NCI-H748 (cell line): Measurements from ENCODE around the gene SMOC1.

Source experiments
- DNase-seq: peaks from one replicate; lab custom pipeline; 2025; ENCODE audit not compliant: unreplicated experiment; lab: John Stamatoyannopoulos, UW

Gene SMOC1, protein sequence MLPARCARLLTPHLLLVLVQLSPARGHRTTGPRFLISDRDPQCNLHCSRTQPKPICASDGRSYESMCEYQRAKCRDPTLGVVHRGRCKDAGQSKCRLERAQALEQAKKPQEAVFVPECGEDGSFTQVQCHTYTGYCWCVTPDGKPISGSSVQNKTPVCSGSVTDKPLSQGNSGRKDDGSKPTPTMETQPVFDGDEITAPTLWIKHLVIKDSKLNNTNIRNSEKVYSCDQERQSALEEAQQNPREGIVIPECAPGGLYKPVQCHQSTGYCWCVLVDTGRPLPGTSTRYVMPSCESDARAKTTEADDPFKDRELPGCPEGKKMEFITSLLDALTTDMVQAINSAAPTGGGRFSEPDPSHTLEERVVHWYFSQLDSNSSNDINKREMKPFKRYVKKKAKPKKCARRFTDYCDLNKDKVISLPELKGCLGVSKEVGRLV

DNA sequence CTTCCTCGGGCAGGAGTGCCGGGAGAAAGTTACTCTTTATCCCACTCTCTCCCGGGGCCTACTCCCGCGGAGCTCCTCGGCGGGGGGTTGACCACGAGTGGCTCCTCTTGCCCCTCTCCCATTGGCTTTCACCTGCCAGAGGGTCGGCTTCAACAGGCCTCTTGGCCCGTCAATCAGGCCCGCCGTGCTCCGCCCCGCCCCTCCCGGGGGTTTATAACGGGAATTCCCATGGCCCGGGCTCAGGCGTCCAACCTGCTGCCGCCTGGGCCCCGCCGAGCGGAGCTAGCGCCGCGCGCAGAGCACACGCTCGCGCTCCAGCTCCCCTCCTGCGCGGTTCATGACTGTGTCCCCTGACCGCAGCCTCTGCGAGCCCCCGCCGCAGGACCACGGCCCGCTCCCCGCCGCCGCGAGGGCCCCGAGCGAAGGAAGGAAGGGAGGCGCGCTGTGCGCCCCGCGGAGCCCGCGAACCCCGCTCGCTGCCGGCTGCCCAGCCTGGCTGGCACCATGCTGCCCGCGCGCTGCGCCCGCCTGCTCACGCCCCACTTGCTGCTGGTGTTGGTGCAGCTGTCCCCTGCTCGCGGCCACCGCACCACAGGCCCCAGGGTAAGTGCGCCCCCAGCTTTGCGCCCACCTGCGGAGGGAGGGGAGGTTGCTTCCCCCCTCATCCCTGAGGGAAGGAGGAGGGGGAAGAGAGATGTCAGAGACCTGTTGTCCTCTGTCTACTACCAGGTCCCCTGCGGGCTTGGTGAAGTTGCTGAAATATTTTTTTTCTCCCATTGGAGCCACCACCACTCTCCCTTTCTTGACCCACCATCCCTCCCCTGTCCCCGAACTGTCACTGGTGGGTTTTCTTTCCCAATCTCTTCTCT, at the start of gene SMOC1:
TSS of gene SMOC1 (plus strand) at position 242 of the 869 bp plus-strand sequence. CDS start at position 505, 263 bp downstream.
- DNase-seq, result peak; percentile 83

DNA sequence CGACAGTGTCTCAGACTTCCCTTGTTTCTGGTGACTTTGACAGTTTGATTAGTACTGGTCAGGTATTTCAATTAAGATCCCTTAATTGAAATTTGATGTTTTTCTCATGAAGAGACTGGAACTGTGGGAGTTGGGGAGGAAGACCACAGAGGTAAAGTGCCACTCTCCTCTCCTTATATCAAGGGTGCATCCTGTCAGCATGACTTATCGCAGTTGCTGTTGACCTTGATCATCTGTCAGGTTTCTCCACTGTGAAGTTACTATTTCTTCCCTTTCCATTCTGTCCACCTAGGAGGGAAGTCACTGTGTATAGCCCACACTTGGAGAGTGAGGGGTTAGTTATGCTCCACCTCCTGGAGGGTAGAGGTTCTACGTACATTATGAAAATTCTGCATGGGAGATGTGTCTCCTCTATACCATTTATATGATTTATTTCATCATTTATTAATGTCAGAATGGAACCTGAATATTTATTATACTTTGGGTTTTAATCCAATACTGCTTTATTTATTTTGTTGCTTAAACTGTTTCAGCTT, 40.3 kb upstream of the SMOC1 start:
- peak; percentile 13 for DNase-seq

DNA sequence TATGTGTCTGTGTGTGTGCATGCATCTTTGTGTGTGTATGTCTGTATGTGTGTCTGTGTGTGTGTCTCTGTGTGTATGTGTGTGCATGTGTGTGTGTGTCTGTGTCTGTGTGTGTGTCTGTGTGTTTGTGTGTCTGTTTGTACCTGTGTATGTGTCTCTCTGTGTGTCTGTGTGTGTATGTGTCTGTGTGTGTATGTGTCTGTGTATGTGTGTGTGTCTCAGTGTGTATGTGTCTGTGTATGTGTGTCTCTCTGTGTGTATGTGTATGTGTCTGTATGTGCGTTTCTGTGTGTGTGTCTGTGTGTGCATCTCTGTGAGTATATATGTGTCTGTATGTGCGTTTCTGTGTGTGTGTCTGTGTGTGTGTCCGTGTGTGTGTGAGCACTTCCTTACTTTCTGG, 39.6 kb upstream of the SMOC1 start:
- DNase-seq, result no peak

DNA sequence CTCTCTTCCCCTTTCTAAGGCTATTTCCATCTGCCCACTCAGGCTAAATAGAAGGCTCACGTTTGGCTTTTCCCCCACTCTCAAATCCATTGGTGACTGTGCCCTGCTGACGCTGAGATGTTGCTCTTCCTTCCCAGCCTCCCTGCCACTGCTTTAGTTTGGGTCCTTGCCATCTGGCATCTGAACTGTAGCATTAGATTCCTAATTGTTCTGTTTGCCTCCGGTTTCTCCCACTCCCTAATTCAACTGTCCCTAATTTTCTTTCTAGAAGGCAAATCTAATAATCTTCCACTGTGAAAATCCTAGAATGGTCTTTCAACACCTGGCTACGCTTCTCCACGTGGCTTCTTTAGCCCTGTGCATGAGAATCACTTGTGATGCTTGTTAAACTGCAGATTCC, 37.6 kb upstream of the SMOC1 start:
- peak; percentile 33 for DNase-seq

DNA sequence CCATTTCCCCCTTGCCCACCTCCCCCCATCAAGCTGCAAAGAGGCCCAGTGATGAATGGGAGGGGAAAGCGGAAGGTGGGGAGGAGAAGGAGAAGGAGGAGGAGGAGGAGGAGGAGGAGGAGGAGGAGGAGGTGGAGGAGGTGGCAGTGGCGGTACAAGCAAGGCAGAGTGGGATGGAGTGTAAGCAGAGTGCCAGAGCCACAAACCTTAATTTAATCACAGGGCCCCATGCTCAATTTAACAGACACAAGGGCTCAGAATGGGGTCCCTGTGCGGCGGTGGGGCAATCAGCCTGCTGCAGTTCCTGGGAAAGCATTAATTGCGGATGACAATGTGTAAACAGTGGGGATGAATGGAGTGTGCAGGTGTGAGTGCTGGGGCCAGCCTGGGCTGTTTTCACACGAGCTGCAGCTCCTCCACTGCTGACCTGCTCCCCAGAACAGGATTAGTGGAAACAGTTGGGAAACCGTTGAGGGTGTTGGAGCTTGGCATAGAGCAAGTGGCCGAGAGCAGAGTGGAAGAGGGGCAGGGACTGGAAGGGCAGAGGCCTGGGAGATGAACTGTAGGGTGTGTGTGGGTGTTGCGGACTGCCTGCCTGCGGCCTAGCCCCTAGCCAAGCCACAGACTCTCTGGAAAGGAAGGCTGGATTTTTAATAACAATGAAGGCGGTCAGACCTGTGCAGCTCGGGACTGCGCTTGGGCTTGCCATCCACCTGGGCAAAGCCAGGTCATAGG, 36.4 kb upstream of the SMOC1 start:
- DNase-seq, result peak; percentile 97

DNA sequence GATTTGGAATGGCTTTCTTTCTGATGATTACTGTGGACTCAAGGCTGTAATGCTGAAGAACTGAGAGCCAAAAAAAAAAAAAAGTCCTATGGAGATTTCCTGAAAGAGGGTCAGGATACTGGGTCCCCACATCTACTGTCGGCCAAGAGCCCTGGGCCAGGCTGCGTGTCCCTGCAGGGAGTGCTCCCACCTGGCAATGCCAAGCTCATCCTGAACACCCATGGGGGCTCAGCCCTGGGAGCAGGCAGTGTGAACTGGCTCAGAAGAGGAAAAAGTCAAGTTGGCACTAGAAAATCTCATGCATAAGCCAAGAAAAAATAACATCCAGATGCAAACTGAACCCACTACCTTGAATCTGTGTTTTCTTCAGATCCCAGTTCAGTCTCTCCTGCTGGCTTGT, 35.0 kb upstream of the SMOC1 start:
- no peak for DNase-seq

DNA sequence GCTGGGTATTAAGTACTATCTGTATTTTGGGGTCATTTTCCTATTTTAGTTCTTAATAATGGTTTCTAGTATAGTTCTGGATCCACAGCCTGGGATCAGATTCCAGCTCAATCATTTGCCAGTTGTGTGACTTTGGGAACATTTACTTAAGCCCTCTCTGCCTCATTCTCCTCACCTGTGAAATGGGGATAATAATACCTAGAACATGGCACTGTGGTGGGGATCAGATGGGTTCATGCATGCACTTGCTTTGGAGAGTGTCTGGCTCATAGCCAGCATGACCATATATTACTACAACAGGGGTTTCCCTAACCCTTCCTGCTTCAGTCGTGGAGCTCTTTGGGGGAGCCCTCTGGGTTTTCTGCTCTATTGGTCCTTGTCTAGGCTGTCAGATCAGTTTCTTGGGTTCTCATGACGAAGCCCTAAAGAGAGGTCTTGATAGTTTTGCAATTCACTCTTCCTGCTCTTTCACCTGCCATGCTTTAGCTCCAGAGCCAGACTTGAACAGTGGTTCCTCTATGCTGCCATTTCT, 34.1 kb upstream of the SMOC1 start:
- DNase-seq, result no peak

DNA sequence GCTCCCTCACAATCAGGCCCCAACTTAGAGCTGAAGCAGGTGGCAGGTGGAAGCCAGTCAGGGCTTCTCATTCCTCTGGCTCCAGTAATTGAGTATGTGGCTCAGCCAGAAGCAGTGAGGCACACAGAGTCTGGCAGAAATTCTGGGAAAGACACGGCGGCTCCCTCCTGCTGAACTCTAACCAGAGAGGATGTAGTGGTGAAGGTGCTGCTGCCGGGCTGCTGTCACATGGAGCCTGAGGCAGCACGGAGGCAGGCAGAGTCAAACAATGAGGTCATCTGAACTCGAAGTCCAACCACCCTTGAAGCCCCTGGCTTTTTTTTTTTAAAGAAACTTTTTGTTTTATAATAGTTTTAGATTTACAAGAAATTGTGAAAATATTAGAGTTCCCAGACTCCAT, 33.4 kb upstream of the SMOC1 start:
- no peak for DNase-seq

DNA sequence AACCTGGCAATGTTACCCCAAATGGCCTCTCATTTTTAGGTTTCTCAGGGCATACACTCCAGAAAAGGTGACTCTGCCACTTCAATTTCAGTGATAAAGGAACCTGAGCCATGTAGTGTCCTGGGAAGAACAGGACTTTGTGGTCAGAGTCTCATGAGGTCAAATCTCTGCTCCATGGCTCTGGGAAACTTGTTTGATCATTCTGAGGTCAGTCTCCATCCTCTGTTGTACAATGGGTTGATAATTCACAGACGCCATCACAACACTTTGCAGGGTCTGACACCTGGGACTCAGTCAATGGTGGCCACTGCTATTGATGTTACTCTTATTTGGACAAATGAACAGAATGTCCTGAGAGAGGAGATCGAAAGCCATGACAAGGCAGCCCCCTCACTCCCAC, 31.1 kb upstream of the SMOC1 start:
- DNase-seq, result no peak

DNA sequence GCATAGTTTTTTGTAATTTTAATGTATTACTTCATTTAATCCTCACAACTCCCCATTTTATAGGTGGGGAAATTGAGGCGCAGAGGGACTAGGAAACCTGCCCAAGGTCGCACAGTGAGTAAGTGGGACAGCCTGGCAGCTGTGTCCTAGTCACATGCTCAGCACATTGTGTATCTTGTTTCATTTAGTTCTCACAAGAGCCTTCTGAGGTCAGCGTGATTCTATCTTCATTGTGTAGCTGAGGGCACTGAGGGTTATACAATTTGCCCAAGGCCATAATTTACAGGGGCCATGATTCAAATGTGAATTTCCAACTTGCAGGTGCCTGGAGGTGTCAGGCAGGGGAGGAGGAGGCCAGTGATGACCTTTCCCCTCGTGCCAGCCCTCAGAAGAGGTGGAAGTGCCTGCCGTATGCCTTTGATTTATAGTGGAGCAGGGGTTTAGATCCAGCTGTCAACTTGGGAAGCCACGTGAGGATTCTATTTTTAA, 30.3 kb upstream of the SMOC1 start:
- peak; percentile 78 for DNase-seq

DNA sequence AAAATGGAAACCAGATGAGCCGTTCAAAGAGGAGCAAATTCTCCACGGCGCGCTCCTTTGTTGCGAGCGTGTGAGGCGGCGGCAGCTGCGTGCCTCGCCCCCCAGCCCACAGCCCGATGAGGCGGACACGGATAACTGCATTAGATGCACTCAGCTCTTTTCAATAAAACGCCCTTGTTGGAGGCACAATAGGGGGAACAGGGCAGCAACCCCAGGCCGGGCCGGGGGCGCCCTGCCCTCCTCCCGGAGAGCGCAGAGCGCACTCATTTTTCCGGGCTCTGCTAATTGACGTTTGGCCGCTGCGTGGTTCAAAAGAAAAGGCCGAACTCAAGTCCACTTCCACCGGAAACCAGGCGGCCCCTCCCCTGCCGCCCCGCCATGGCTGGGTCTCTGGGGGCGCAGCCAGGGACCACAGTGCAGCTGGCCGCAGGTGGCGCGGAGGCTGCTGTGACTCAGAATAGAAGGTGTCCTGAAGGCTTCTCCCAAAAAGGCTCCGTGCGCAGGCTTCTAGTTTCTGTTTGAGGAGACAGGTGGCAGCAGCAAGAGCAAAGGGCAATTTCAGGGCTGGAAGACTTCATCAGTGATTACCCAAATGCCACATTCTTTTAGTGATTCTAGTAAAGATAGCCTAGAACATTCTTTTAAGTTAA, 29.0 kb upstream of the SMOC1 start:
- DNase-seq, result peak; percentile 48

DNA sequence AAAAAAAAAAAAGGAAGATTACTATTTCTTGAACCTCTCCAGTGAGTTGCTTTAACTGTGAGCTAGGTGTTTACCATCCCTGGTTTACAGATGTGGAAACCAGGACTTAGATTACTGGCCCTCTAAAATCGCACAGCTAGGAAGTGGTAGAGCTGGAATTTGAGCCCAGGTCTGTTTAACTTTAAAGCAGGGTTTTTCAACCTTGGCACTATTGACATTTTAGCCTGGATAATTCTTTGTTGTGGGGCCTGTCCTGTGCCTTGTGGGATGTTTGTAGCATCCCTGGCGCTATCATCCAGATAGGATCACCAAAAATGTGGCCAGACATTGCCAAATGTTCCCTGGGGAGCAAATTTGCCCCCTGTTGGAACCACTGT, 28.5 kb upstream of the SMOC1 start:
- no peak for DNase-seq

DNA sequence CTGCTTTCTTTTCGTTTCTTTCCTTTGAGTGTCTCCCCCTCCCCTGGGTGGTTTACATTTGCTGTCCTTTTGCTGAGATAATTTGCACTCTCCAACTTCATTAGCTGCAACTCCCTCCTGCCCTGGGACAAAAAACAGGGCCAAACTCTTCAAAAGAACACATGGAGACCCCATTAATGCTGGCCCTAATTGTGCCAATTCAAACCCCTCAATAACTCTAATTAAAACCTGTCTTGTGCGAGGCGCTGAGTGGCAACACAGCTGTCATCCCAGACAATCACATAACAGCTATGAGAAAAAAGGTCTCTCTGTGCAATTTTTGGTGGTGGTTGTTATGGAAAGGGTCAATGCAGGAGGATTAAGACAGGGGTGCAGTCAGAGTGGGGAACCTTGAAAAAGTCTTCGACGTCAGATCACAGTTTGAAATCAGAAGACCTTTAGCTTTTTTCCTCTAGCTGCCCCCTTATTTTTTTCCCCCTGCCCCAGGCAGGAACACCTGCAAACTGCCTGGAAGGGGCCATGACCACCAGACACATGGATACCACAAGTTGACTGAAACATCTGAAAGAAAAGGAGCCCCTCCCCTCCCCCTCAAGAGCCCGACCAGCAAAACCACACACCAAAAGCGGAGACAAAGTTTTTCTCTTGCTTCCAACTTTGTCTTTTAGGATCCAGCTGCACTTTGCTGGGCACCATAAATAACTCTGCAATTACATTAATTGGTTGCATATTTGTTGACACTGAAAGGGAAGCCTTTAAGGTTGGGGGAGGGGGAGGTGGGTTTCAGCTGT, 26.5 kb upstream of the SMOC1 start:
- peak; percentile 68 for DNase-seq

DNA sequence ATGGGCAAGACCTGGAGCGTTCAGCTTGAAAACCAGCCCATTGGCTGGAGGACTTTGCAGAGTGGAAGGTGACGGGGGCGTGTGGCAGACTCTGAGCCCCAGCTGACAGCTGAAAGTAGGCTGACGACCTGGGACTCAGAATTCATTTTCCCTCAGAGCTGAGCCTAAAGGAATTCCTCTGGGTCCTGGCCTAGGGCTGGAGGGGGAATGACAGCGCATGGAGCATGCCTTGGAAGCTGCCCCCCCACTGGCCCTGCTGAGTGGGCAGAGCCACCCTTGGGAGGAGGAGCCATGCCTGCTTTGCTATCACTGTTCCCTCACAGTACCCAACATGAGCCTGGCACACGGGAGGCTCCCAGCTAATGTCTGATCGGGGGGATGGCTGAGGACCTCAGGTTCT, 25.4 kb upstream of the SMOC1 start:
- no peak for DNase-seq

DNA sequence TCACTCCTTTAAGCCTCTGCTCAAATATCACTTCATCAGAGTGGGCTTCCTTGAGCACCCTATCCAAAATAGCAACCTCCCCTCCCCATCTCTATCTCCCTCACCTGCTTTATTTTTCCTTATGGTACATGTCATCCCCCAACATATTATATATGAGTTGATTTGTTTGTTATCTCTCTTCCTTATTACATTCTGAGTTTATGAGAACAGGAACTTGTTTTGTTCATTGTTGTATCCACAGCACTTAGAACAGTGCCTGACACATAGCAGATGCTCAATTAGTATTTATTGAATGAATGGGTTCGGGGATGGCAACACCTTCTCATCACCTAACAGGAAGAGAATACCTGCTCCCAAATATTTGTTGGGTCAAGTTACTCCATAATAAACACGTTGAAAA, 24.6 kb upstream of the SMOC1 start:
- no peak for DNase-seq

DNA sequence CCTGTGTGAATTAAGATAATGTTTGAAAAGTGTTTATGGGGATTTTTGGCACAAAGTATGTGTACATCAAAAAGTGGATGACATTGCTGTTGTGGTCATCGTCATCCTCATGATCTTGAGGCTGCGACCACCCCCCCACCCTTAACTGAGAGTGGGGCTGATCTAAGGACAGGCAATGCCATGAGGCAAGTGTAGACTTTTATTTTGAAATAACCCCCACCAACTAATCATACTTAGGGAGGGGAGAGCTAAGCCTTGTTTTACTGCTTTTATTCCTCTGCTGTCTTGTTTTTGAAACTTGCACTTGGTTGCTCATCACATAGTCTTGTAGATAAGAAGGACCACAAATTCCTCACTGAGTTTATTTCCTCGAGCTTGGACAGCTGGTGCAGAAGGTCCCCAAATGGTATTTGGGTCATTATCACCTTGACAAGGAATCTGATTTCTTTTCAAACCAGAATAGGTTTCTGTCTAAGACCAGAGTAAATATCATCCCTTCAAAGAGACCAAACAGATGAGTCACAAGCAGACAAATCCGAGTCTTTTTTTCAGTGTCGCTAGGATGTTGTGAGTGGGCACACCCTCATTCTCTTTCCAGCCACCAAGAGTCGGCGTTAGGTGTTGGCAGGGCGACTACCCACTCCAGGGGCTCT, 23.9 kb upstream of the SMOC1 start:
- DNase-seq, result peak; percentile 43

DNA sequence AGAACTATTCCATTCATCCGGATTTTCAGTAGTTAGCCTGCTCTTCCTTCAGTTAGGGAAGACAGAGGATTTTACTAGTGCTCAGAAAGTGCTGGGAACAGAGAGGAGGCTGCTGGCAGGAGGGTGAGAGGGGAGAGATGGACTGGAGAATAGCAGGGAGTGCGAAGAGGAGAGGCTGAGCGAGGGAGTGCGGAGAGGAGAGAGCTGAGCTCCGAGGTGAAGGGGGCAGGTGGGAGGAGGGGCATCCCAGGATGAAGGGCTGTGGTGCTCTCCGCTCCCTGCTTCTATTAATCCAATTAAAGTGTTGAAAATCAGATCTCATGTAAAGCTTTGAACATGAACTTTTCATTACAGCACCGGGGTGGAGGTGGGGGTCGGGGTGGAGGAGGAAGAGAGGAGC, 20.4 kb upstream of the SMOC1 start:
- no peak for DNase-seq

DNA sequence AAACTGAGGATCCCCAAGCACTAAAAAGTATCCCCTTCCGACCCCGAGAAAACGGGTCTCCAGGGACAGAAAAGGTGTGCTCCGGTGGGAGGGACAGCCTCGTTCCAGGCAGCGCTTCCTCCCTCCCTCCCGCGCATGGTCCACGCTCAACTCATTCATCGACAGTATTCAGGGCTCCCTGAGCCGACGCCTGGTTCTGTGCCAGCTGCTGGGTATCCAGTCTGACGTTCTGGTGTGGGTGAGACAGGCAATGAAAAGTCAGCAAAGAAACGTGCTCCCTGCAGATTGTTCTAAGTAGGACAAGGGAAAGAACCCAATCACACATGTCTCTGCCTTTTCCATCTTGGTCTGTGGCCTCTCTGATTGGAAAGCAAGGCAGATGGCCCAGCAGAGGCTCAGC, 19.6 kb upstream of the SMOC1 start:
- DNase-seq, result no peak

DNA sequence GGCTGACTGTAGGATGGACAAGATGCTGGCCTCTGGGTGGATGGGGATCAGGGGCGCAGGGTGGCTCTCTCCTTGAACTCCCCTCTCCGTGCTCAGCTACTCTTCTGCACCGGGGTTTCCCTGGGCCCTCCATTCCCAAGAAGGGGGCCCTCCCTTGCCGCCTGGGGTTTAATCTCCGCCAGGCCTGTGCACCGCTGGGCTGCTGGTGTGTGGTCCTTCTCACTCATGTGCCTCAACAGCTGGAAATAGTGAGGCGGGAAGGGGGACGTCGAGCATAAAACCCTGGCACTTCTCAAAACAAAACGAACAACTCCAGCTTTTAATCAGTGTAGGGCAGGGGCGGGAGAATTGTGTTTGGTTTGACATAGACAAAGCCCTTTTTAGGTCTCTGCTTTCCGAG, 19.0 kb upstream of the SMOC1 start:
- no peak for DNase-seq
